Measurements from ENCODE around the gene PARD3.

PARD3 gene

GRCh38 chr10:34835908-34836508, 20.9 kb upstream of the PARD3 start:
- Mint-ChIP-seq H3K9me3 (no peaks in the 10 kb centered on the region), H3K27ac (no peak overlapping the region), H3K36me3 (ENCODE audit: low read depth) (no peaks in the 10 kb centered on the region), H3K27me3 (peaks cover 1% of the 10 kb centered on the region), H3K4me1 (no peaks in the 10 kb centered on the region), H3K4me3 (no peak overlapping the region)
- ATAC-seq (no peak), DNase-seq (no peak)

GRCh38 chr10:34834274-34834673, 19.2 kb upstream of the PARD3 start:
- no peak for ATAC-seq
- no peaks in the 10 kb centered on the region for H3K36me3 Mint-ChIP-seq (ENCODE audit: low read depth)
- peaks cover 5% of the 10 kb centered on the region for H3K4me1 Mint-ChIP-seq
- no peak for DNase-seq
- H3K4me3 Mint-ChIP-seq: no peak overlapping the region
- H3K9me3 Mint-ChIP-seq: no peaks in the 10 kb centered on the region
- no peak overlapping the region for H3K27ac Mint-ChIP-seq
- peaks cover 1% of the 10 kb centered on the region for H3K27me3 Mint-ChIP-seq

GRCh38 chr10:34830217-34830822, 15.2 kb upstream of the PARD3 start:
- Mint-ChIP-seq H3K4me1 (peaks cover 5% of the 10 kb centered on the region), H3K27ac (no peak overlapping the region), H3K4me3 (no peak overlapping the region), H3K9me3 (no peaks in the 10 kb centered on the region), H3K27me3 (no peaks in the 10 kb centered on the region), H3K36me3 (ENCODE audit: low read depth) (no peaks in the 10 kb centered on the region)
- ATAC-seq: no peak
- no peak for DNase-seq

- Mint-ChIP-seq H3K4me3 (no peak overlapping the region), H3K27me3 (peaks cover 7% of the 10 kb centered on the region), H3K9me3 (no peaks in the 10 kb centered on the region), H3K27ac (no peak overlapping the region), H3K36me3 (ENCODE audit: low read depth) (no peaks in the 10 kb centered on the region), H3K4me1 (peaks cover 5% of the 10 kb centered on the region)
- ATAC-seq (no peak), DNase-seq (no peak)
Measured at GRCh38 chr10:34826857-34827766, 12.0 kb upstream of the PARD3 start.

- DNase-seq (no peak), ATAC-seq (no peak)
- H3K36me3 Mint-ChIP-seq (ENCODE audit: low read depth): no peaks in the 10 kb centered on the region
- no peak overlapping the region for H3K27ac Mint-ChIP-seq
- H3K4me3 Mint-ChIP-seq: no peak overlapping the region
- H3K4me1 Mint-ChIP-seq: peaks cover 5% of the 10 kb centered on the region
- H3K27me3 Mint-ChIP-seq: peaks cover 7% of the 10 kb centered on the region
- no peaks in the 10 kb centered on the region for H3K9me3 Mint-ChIP-seq
Measured at GRCh38 chr10:34826221-34826620, 11.1 kb upstream of the PARD3 start.

- Mint-ChIP-seq H3K27ac (no peak overlapping the region), H3K9me3 (no peaks in the 10 kb centered on the region), H3K4me3 (no peak overlapping the region), H3K27me3 (peaks cover 10% of the 10 kb centered on the region), H3K4me1 (peaks cover 4% of the 10 kb centered on the region), H3K36me3 (ENCODE audit: low read depth) (no peaks in the 10 kb centered on the region)
- DNase-seq (no peak), ATAC-seq (no peak)
Measured at GRCh38 chr10:34825414-34825813, 10.3 kb upstream of the PARD3 start.

- H3K27ac Mint-ChIP-seq: no peak overlapping the region
- H3K4me1 Mint-ChIP-seq: no peaks in the 10 kb centered on the region
- no peaks in the 10 kb centered on the region for H3K9me3 Mint-ChIP-seq
- no peaks in the 10 kb centered on the region for H3K36me3 Mint-ChIP-seq (ENCODE audit: low read depth)
- no peak for DNase-seq
- H3K27me3 Mint-ChIP-seq: peaks cover 10% of the 10 kb centered on the region
- no peak overlapping the region for H3K4me3 Mint-ChIP-seq
- no peak for ATAC-seq
Measured at GRCh38 chr10:34824870-34825269, 9.8 kb upstream of the PARD3 start.

GRCh38 chr10:34821587-34822585, 6.8 kb upstream of the PARD3 start:
- DNase-seq (no peak), ATAC-seq (no peak)
- no peak overlapping the region for H3K27ac Mint-ChIP-seq
- no peak overlapping the region for H3K4me3 Mint-ChIP-seq
- no peaks in the 10 kb centered on the region for H3K9me3 Mint-ChIP-seq
- no peaks in the 10 kb centered on the region for H3K36me3 Mint-ChIP-seq (ENCODE audit: low read depth)
- H3K27me3 Mint-ChIP-seq: peaks cover 24% of the 10 kb centered on the region
- no peaks in the 10 kb centered on the region for H3K4me1 Mint-ChIP-seq

GRCh38 chr10:34817586-34817985, 2.5 kb upstream of the PARD3 start:
- H3K27ac Mint-ChIP-seq: no peak overlapping the region
- no peaks in the 10 kb centered on the region for H3K36me3 Mint-ChIP-seq (ENCODE audit: low read depth)
- H3K27me3 Mint-ChIP-seq: peaks cover 45% of the 10 kb centered on the region
- DNase-seq (no peak), ATAC-seq (no peak)
- no peaks in the 10 kb centered on the region for H3K9me3 Mint-ChIP-seq
- peaks cover 12% of the 10 kb centered on the region for H3K4me1 Mint-ChIP-seq
- no peak overlapping the region for H3K4me3 Mint-ChIP-seq

- ATAC-seq: no peak
- Mint-ChIP-seq H3K9me3 (no peaks in the 10 kb centered on the region), H3K36me3 (ENCODE audit: low read depth) (no peaks in the 10 kb centered on the region), H3K4me1 (peaks cover 12% of the 10 kb centered on the region), H3K27me3 (peaks cover 47% of the 10 kb centered on the region), H3K4me3 (no peak overlapping the region), H3K27ac (no peak overlapping the region)
- DNase-seq: no peak
Measured at GRCh38 chr10:34817054-34817453, 2.0 kb upstream of the PARD3 start.

GRCh38 chr10:34816501-34817002, 1.5 kb upstream of the PARD3 start:
- Mint-ChIP-seq H3K36me3 (ENCODE audit: low read depth) (no peaks in the 10 kb centered on the region), H3K27ac (no peak overlapping the region), H3K4me1 (peaks cover 12% of the 10 kb centered on the region), H3K27me3 (peaks cover 51% of the 10 kb centered on the region), H3K9me3 (no peaks in the 10 kb centered on the region), H3K4me3 (peak overlapping the region; percentile 42)
- no peak for DNase-seq
- no peak for ATAC-seq

- no peaks in the 10 kb centered on the region for H3K9me3 Mint-ChIP-seq
- peaks cover 56% of the 10 kb centered on the region for H3K27me3 Mint-ChIP-seq
- H3K4me1 Mint-ChIP-seq: peaks cover 12% of the 10 kb centered on the region
- peak overlapping the region; percentile 42 for H3K4me3 Mint-ChIP-seq
- H3K27ac Mint-ChIP-seq: no peak overlapping the region
- ATAC-seq (no peak), DNase-seq (peak; percentile 3)
- no peaks in the 10 kb centered on the region for H3K36me3 Mint-ChIP-seq (ENCODE audit: low read depth)
Measured at GRCh38 chr10:34816085-34816496, 995 bp upstream of the PARD3 start.

- H3K27me3 Mint-ChIP-seq: peaks cover 60% of the 10 kb centered on the region
- H3K4me3 Mint-ChIP-seq: no peak overlapping the region
- DNase-seq: peak; percentile 3
- peak; percentile 17 for ATAC-seq
- no peaks in the 10 kb centered on the region for H3K9me3 Mint-ChIP-seq
- H3K27ac Mint-ChIP-seq: no peak overlapping the region
- H3K4me1 Mint-ChIP-seq: peaks cover 15% of the 10 kb centered on the region
- H3K36me3 Mint-ChIP-seq (ENCODE audit: low read depth): no peaks in the 10 kb centered on the region
Measured at GRCh38 chr10:34814913-34815184, 247 bp downstream of the PARD3 start.

- Mint-ChIP-seq H3K27ac (no peak overlapping the region), H3K36me3 (ENCODE audit: low read depth) (no peaks in the 10 kb centered on the region), H3K27me3 (peaks cover 60% of the 10 kb centered on the region), H3K4me3 (peak overlapping the region; percentile 48), H3K9me3 (no peaks in the 10 kb centered on the region), H3K4me1 (peaks cover 18% of the 10 kb centered on the region)
- ATAC-seq (no peak), DNase-seq (no peak)
Measured at GRCh38 chr10:34814223-34814912, 728 bp downstream of the PARD3 start.
